ENCODE measurements around the gene C2orf92. TPM values are rescaled to one million over a fixed set of nuclear protein-coding genes. Genes with fewer than 3 reads are reported as not detected.
A peak's percentile ranks its signal among the peaks of the same experiment; 100 is the strongest.
"Not testable (repeated sequence)": the region's sequence is repeated elsewhere in the genome, so short reads cannot be mapped to it uniquely, and the experiment has no call there.

Gene C2orf92
- total RNA-seq (1 to 10 TPM; 1.5 to 4.4 (median 2.9) TPM), polyA plus RNA-seq (10 to 100 TPM in 1 of 2 donors, under 1 TPM in 1; 0.83 to 25.4 TPM)
- long read RNA-seq, donor 1, partial matches to known transcripts, result 0 of 1 reads
- long read RNA-seq, donor 1, other reads (novel, unspliced or antisense), result 1 of 1 reads
- long read RNA-seq, donor 2, partial matches to known transcripts, result 0 of 1 reads
- long read RNA-seq, donor 2, other reads (novel, unspliced or antisense), result 1 of 1 reads
- long read RNA-seq, donor 3, partial matches to known transcripts, result 0 of 2 reads
- long read RNA-seq, donor 3, other reads (novel, unspliced or antisense), result 2 of 2 reads

- no peak for DNase-seq
- no peak for ATAC-seq
- H3K4me1 ChIP-seq, result peaks cover 0 to 8% (median 6%) of the 10 kb centered on the region in 9 donors
- WGBS, 2 donors, result 89 to 91% methylated on average over 6 of the region's 6 CpGs
- TF ChIP-seq CTCF (IDR thresholded peaks at IDR 0.05), result no peak
- intact Hi-C loops (cut with DNase I), result no loop called here
- H3K27me3 ChIP-seq, result no peaks in the 10 kb centered on the region
- peaks cover 0 to 5% (median 0%) of the 10 kb centered on the region in 9 donors for H3K36me3 ChIP-seq
- no peak within 1 kb of the TSS for H3K4me3 ChIP-seq
- no peak within 1 kb of the TSS for H3K27ac ChIP-seq
- H3K9me3 ChIP-seq, result no peaks in the 10 kb centered on the region
Observed at GRCh38 chr2:97669448-97669847, at the start of gene C2orf92. TSS of gene C2orf92 (plus strand) at chr2:97669713. CDS start at chr2:97669789, 76 bp downstream.

GRCh38 chr2:97620492-97620891, 49.0 kb upstream of the C2orf92 start:
- ATAC-seq; H3K36me3 ChIP-seq; H3K9me3 ChIP-seq; H3K4me1 ChIP-seq; H3K27ac ChIP-seq; intact Hi-C loops (cut with DNase I); DNase-seq; H3K4me3 ChIP-seq; H3K27me3 ChIP-seq: not testable (repeated sequence)
- WGBS, 2 donors, result 86 to 88% methylated on average over 1 of the region's 1 CpG

- H3K4me1 ChIP-seq; H3K9me3 ChIP-seq; H3K27ac ChIP-seq; DNase-seq; intact Hi-C loops (cut with DNase I); H3K36me3 ChIP-seq; H3K4me3 ChIP-seq; ATAC-seq; H3K27me3 ChIP-seq: not testable (repeated sequence)
Observed at GRCh38 chr2:97622976-97623375, 46.5 kb upstream of the C2orf92 start.

- H3K4me3 ChIP-seq; H3K27me3 ChIP-seq; ATAC-seq; intact Hi-C loops (cut with DNase I); H3K4me1 ChIP-seq; H3K9me3 ChIP-seq; DNase-seq; H3K27ac ChIP-seq; H3K36me3 ChIP-seq: not testable (repeated sequence)
- 49 to 62% methylated on average over 3 to 4 of the region's 8 CpGs for WGBS, 2 donors
Observed at GRCh38 chr2:97625354-97626048, 44.0 kb upstream of the C2orf92 start.

GRCh38 chr2:97626049-97626430, 43.5 kb upstream of the C2orf92 start:
- H3K4me3 ChIP-seq; H3K27ac ChIP-seq; ATAC-seq; intact Hi-C loops (cut with DNase I); H3K4me1 ChIP-seq; H3K36me3 ChIP-seq; H3K9me3 ChIP-seq; H3K27me3 ChIP-seq; DNase-seq: not testable (repeated sequence)
- WGBS, 2 donors, result 59 to 60% methylated on average over 8 of the region's 8 CpGs

GRCh38 chr2:97644023-97644717, 25.3 kb upstream of the C2orf92 start:
- no peak for ATAC-seq
- WGBS, 2 donors, result 93 to 97% methylated on average over 4 of the region's 4 CpGs
- no peak for DNase-seq
- Histone ChIP-seq H3K27me3 (no peaks in the 10 kb centered on the region), H3K36me3 (peaks cover 0 to 24% (median 22%) of the 10 kb centered on the region in 9 donors), H3K27ac (peak overlapping the region in 6 of 10 donors; percentile 93 to 98 (median 97)), H3K9me3 (no peaks in the 10 kb centered on the region), H3K4me1 (peaks cover 7 to 32% (median 25%) of the 10 kb centered on the region in 9 donors), H3K4me3 (no peak overlapping the region)
- intact Hi-C loops (cut with DNase I), result loop anchor here in 1 of 10 donors (10.0 kb wide), 1 partner anchor 51 kb away; no protein-coding TSS in a partner anchor
- no peak for TF ChIP-seq CTCF (IDR thresholded peaks at IDR 0.05)
